H1 (cell line): ENCODE measurements around the gene CRAT. TPM values are rescaled to one million over a fixed set of nuclear protein-coding genes. Genes with fewer than 3 reads are reported as not detected.

Experiments
- CTCF ChIA-PET: fragments of 300-600 bp; sonication (Branson Sonifier 250); formaldehyde crosslinking; loops from one replicate; lab custom pipeline; 2021; ENCODE audit not compliant: partially characterized antibody; lab: Charles Lee
- POLR2A ChIA-PET: fragments of 300-600 bp; sonication (Branson Sonifier 250); formaldehyde crosslinking; loops from one replicate; lab custom pipeline; 2021; ENCODE audit warnings: inconsistent platforms; ENCODE audit not compliant: partially characterized antibody; lab: Charles Lee
- DNase-seq, 2 experiments: peaks; one replicate each; pipeline versions ENCODE4 v3.0.0 to v3.0.0-alpha.2; 2010 to 2022; ENCODE audit warnings: low spot score in 2 of 2, low read depth in 1 of 2, mixed read lengths in 1 of 2
- FAIRE-seq: peaks from 2 replicates; lab custom pipeline; 2011; peaks lifted over from hg19 to GRCh38; lab: Jason Lieb, UNC
- H2AFZ ChIP-seq: 2 replicates; pipeline ENCODE4 v1.8.1; 2012; ENCODE audit warnings: low read length, inconsistent platforms
- H2AK5ac ChIP-seq: 2 replicates; pipeline ENCODE4 v1.6.1; 2013; ENCODE audit warnings: low read depth, low read length
- H2BK120ac ChIP-seq: replicated peaks from 2 replicates; pipeline ENCODE3; 2013; ENCODE audit warnings: low read depth, low read length, inconsistent platforms
- H2BK12ac ChIP-seq: 2 replicates; pipeline ENCODE4 v1.6.1; 2013; ENCODE audit warnings: low read depth, low read length
- H2BK15ac ChIP-seq: 2 replicates; pipeline ENCODE4 v1.6.1; 2013; ENCODE audit warnings: low read length
- H2BK20ac ChIP-seq: 2 replicates; pipeline ENCODE4 v1.6.1; 2013; ENCODE audit warnings: low read length
- H2BK5ac ChIP-seq: 2 replicates; pipeline ENCODE4 v1.6.1; 2013; ENCODE audit warnings: low read depth, low read length
- H3K14ac ChIP-seq: 2 replicates; pipeline ENCODE4 v1.6.1; 2013; ENCODE audit warnings: inconsistent platforms; ENCODE audit not compliant: insufficient read length
- H3K18ac ChIP-seq: 2 replicates; pipeline ENCODE4 v1.6.1; 2013; ENCODE audit warnings: low read length; ENCODE audit errors: extremely low read depth
- H3K23ac ChIP-seq: 2 replicates; pipeline ENCODE4 v1.6.1; 2013; ENCODE audit warnings: inconsistent platforms; ENCODE audit not compliant: insufficient read length
- H3K23me2 ChIP-seq: 2 replicates; pipeline ENCODE4 v1.6.1; 2013; ENCODE audit warnings: low read depth, low read length
- H3K27ac ChIP-seq: 2 replicates; pipeline ENCODE4 v1.6.1; 2011; ENCODE audit warnings: low read depth, low read length, inconsistent platforms
- H3K27me3 ChIP-seq, 4 experiments: replicated peaks in 1 of 4; 1 replicate in 1 of 4; 2 replicates in 3 of 4; pipeline versions ENCODE4 v1.6.1 to v1.8.1; 2011 to 2013; ENCODE audit warnings: low read length in 3 of 4, mild to moderate bottlenecking in 3 of 4, inconsistent platforms in 2 of 4, mixed read lengths in 2 of 4, moderate library complexity in 1 of 4; ENCODE audit not compliant: control insufficient read depth in 3 of 4, insufficient read depth in 3 of 4; ENCODE audit errors: extremely low read depth in 1 of 4
- H3K36me3 ChIP-seq, 4 experiments: 2 replicates each; pipeline versions ENCODE4 v1.6.1 to v1.8.1; 2011 to 2013; ENCODE audit warnings: mild to moderate bottlenecking in 4 of 4, low read length in 3 of 4, moderate library complexity in 2 of 4, control low read depth in 1 of 4, inconsistent platforms in 1 of 4; ENCODE audit not compliant: insufficient read depth in 4 of 4, control insufficient read depth in 2 of 4
- H3K4ac ChIP-seq: replicated peaks from 2 replicates; pipeline ENCODE3; 2013; ENCODE audit warnings: low read length, low read depth, mixed read lengths, inconsistent platforms; ENCODE audit not compliant: insufficient read length
- H3K4me1 ChIP-seq, 4 experiments: replicated peaks in 1 of 4; 1 replicate in 1 of 4; 2 replicates in 3 of 4; pipeline versions ENCODE4 v1.6.1 to v1.8.1; 2011 to 2013; ENCODE audit warnings: low read length in 3 of 4, inconsistent platforms in 2 of 4, mixed read lengths in 1 of 4; ENCODE audit not compliant: insufficient read depth in 4 of 4, control insufficient read depth in 3 of 4
- H3K4me2 ChIP-seq, 2 experiments: 2 replicates each; pipeline versions ENCODE4 v1.6.1 to v1.8.1; 2011 to 2013; ENCODE audit warnings: low read depth in 2 of 2, low read length in 2 of 2, control low read depth in 1 of 2, inconsistent platforms in 1 of 2, mild to moderate bottlenecking in 1 of 2; ENCODE audit not compliant: insufficient read depth in 1 of 2
- H3K4me3 ChIP-seq, 4 experiments: fragments of 200-600, 300-600 bp in 1 of 4; sonication (generic), shearing (Covaris generic), sonication (Bioruptor Twin) in 1 of 4; 2 replicates each; pipeline versions ENCODE4 v1.5.1 to v1.8.1; 2011 to 2016; ENCODE audit warnings: low read length in 4 of 4, low read depth in 3 of 4, control low read depth in 2 of 4, inconsistent platforms in 2 of 4, mild to moderate bottlenecking in 2 of 4, mixed read lengths in 1 of 4, moderate library complexity in 1 of 4; ENCODE audit not compliant: insufficient read depth in 2 of 4; ENCODE audit errors: extremely low read depth in 1 of 4
- H3K56ac ChIP-seq: replicated peaks from 2 replicates; pipeline ENCODE3; 2013; ENCODE audit warnings: low read depth, mild to moderate bottlenecking, mixed read lengths, low read length, inconsistent platforms; ENCODE audit not compliant: insufficient read length
- H3K79me1 ChIP-seq: 2 replicates; pipeline ENCODE4 v1.6.1; 2013; ENCODE audit warnings: low read depth, low read length, control low read depth
- H3K79me2 ChIP-seq, 2 experiments: 2 replicates each; pipeline versions ENCODE4 v1.6.1 to v1.8.1; 2012 to 2013; ENCODE audit warnings: low read length in 2 of 2, mild to moderate bottlenecking in 2 of 2, inconsistent platforms in 1 of 2; ENCODE audit not compliant: insufficient read depth in 2 of 2, control insufficient read depth in 1 of 2
- H3K9ac ChIP-seq, 4 experiments: replicated peaks in 1 of 4; 1 replicate in 1 of 4; 2 replicates in 3 of 4; pipeline versions ENCODE4 v1.6.1 to v1.8.1; 2011 to 2013; ENCODE audit warnings: low read depth in 3 of 4, low read length in 3 of 4, control low read depth in 2 of 4, mild to moderate bottlenecking in 2 of 4, moderate library complexity in 2 of 4, inconsistent platforms in 1 of 4; ENCODE audit errors: extremely low read depth in 1 of 4
- H3K9me3 ChIP-seq, 2 experiments: 2 replicates each; pipeline versions ENCODE4 v1.6.1 to v1.8.1; 2012 to 2013; ENCODE audit warnings: mild to moderate bottlenecking in 2 of 2, moderate library complexity in 2 of 2, control low read depth in 1 of 2, inconsistent platforms in 1 of 2, low read depth in 1 of 2, low read length in 1 of 2, mixed read lengths in 1 of 2; ENCODE audit not compliant: insufficient read depth in 2 of 2
- H4K20me1 ChIP-seq, 2 experiments: replicated peaks in 1 of 2; 2 replicates each; pipeline versions ENCODE3 to v1.8.1; 2011 to 2013; ENCODE audit warnings: inconsistent platforms in 2 of 2, low read length in 2 of 2, mild to moderate bottlenecking in 1 of 2; ENCODE audit not compliant: insufficient read depth in 2 of 2, control insufficient read depth in 1 of 2
- H4K5ac ChIP-seq: 2 replicates; pipeline ENCODE4 v1.6.1; 2013; ENCODE audit warnings: low read length, low read depth, mixed read lengths, inconsistent platforms; ENCODE audit not compliant: insufficient read length
- H4K8ac ChIP-seq: 2 replicates; pipeline ENCODE4 v1.8.0; 2013; ENCODE audit warnings: mild to moderate bottlenecking, moderate library complexity, low read length, inconsistent platforms; ENCODE audit not compliant: insufficient read depth; ENCODE audit errors: extremely low read depth
- H4K91ac ChIP-seq: replicated peaks from 2 replicates; pipeline ENCODE3; 2013; ENCODE audit warnings: low read length, mixed read lengths, inconsistent platforms; ENCODE audit not compliant: insufficient read length
- BACH1 ChIP-seq: IDR thresholded peaks from 2 replicates; pipeline ENCODE4 v1.6.1; 2012; ENCODE audit warnings: low read length, improper control_type of control experiment
- CBX5 ChIP-seq: fragments of 300-800, 300-1000 bp; sonication (generic); IDR thresholded peaks from 2 replicates; pipeline ENCODE4 v1.7.1; 2016; ENCODE audit warnings: antibody characterized with exemption, low read length, low read depth
- EGR1 ChIP-seq: IDR thresholded peaks from 2 replicates; pipeline ENCODE4 v1.6.1; 2011; ENCODE audit warnings: low read depth, low read length, borderline replicate concordance
- GABPA ChIP-seq: IDR thresholded peaks from 2 replicates; pipeline ENCODE4 v1.6.1; 2011; ENCODE audit warnings: mild to moderate bottlenecking, low read length, moderate library complexity, borderline replicate concordance; ENCODE audit not compliant: insufficient read depth
- HDAC2 ChIP-seq, 2 experiments: fragments of 300-600 bp in 1 of 2; sonication (generic) in 1 of 2; IDR thresholded peaks; 2 replicates each; pipeline ENCODE4 v1.6.1; 2011 to 2012; ENCODE audit warnings: low read depth in 2 of 2, low read length in 2 of 2, mild to moderate bottlenecking in 2 of 2, moderate library complexity in 2 of 2, borderline replicate concordance in 1 of 2, inconsistent platforms in 1 of 2
- KDM5A ChIP-seq: fragments of 200-600 bp; IDR thresholded peaks from 2 replicates; pipeline ENCODE4 v1.7.1; 2012; ENCODE audit warnings: mild to moderate bottlenecking, low read length, inconsistent platforms, mixed read lengths
- MAX ChIP-seq: IDR thresholded peaks from 2 replicates; pipeline ENCODE4 v1.6.1; 2012; ENCODE audit warnings: inconsistent platforms
- NRF1 ChIP-seq: IDR thresholded peaks from 2 replicates; pipeline ENCODE4 v1.6.1; 2011; ENCODE audit warnings: mild to moderate bottlenecking, low read depth, low read length, improper control_type of control experiment
- RAD21 ChIP-seq, 2 experiments: IDR thresholded peaks in 1 of 2; conservative IDR thresholded peaks in 1 of 2; 2 replicates each; pipeline ENCODE4 v1.6.1; 2011; ENCODE audit warnings: low read depth in 2 of 2, low read length in 2 of 2, improper control_type of control experiment in 1 of 2, inconsistent platforms in 1 of 2, mild to moderate bottlenecking in 1 of 2, moderate library complexity in 1 of 2
- RNF2 ChIP-seq: fragments of 200-900, 300-1000 bp; sonication (generic); IDR thresholded peaks from 2 replicates; pipeline ENCODE4 v1.7.1; 2016; ENCODE audit warnings: borderline replicate concordance, low read depth, mild to moderate bottlenecking, antibody characterized with exemption, low read length; ENCODE audit not compliant: poor library complexity, severe bottlenecking; ENCODE audit errors: missing control alignments
- SAP30 ChIP-seq: fragments of 300-600 bp; sonication (generic); IDR thresholded peaks from 2 replicates; pipeline ENCODE4 v1.7.1; 2012; ENCODE audit warnings: low read length, moderate library complexity, mild to moderate bottlenecking, inconsistent platforms; ENCODE audit not compliant: insufficient read depth, insufficient replicate concordance
- SP4 ChIP-seq: IDR thresholded peaks from 2 replicates; pipeline ENCODE4 v1.6.1; 2012; ENCODE audit warnings: low read length, inconsistent platforms
- ZNF274 ChIP-seq: IDR thresholded peaks from 2 replicates; pipeline ENCODE4 v1.7.0; 2012; ENCODE audit warnings: low read length, borderline replicate concordance; ENCODE audit errors: extremely low read depth
- WGBS, 2 experiments: shearing (Covaris generic) in 1 of 2; methylation state at CpG; one replicate each; pipeline versions ENCODE4 v1.1.6 to v1.1.7; 2013 to 2015; ENCODE audit warnings: low lambda C conversion rate in 2 of 2, mixed read lengths in 2 of 2, inconsistent platforms in 1 of 2, low coverage in 1 of 2, missing lambda C conversion rate in 1 of 2; ENCODE audit not compliant: insufficient replicate concordance in 2 of 2, insufficient coverage in 1 of 2, insufficient read length in 1 of 2; ENCODE audit errors: extremely low coverage in 1 of 2, missing lambda C conversion rate in 1 of 2; 5-methylcytosine and 5-hydroxymethylcytosine counted together
- polyA plus RNA-seq, 7 experiments: library from polyadenylated mRNA; depleted of rRNA in 3 of 7; stranded (reverse) in 5 of 7; unstranded in 2 of 7; fragments of >200 nt in 5 of 7; fragments of 200-250 nt in 2 of 7; gene quantifications; 1 replicate in 5 of 7; 2 replicates in 1 of 7; 4 replicates in 1 of 7; pipeline versions ENCODE4 v1.2.1 to v1.2.3, GENCODE V29; 2011 to 2013; ENCODE audit warnings: missing spikeins in 2 of 7, mixed read lengths in 2 of 7
- total RNA-seq: library from RNA; stranded (reverse); fragmentation: NEBNext Ultra II Directional; extraction: Animal tissue kit (Norgen Biotek cat#: 25700); gene quantifications from 2 replicates; pipeline ENCODE4 v1.2.1, GENCODE V29; 2021

The CRAT gene
- total and polyA plus RNA-seq, 2 of the 8 experiments (the other 6 are each of a cell fraction or from before 2014, with no cell fraction given) = 8.2 to 17.3 TPM

- peaks cover 1 to 3% of the 10 kb centered on the region in 2 experiments for H4K20me1 ChIP-seq
- H3K27me3 ChIP-seq = no peaks in the 10 kb centered on the region
- H2BK15ac ChIP-seq = no peak overlapping the region
- no peak overlapping the region for H3K27ac ChIP-seq
- H3K23ac ChIP-seq = no peak overlapping the region
- ChIA-PET CTCF (no interaction called here), POLR2A (no interaction called here)
- no peak overlapping the region for H2BK5ac ChIP-seq
- H3K79me2 ChIP-seq = no peaks in the 10 kb centered on the region
- no peak overlapping the region for H3K4me3 ChIP-seq
- no peaks in the 10 kb centered on the region for H3K9me3 ChIP-seq
- H3K9ac ChIP-seq = no peak overlapping the region
- H4K5ac ChIP-seq = no peak overlapping the region
- WGBS, 2 experiments = 95% methylated on average over 4 of the region's 8 CpGs; no CpG with 5 or more reads in 1 of the 2 experiments
- no peak overlapping the region for H2BK20ac ChIP-seq
- H3K4ac ChIP-seq = no peak overlapping the region
- H2AK5ac ChIP-seq = no peak overlapping the region
- H3K23me2 ChIP-seq = no peaks in the 10 kb centered on the region
- no peak overlapping the region for H3K14ac ChIP-seq
- no peak overlapping the region for H4K8ac ChIP-seq
- no peak overlapping the region for H2AFZ ChIP-seq
- no peaks in the 10 kb centered on the region for H3K79me1 ChIP-seq
- DNase-seq (no peak), FAIRE-seq (no peak)
- H2BK120ac ChIP-seq = no peak overlapping the region
- no peak overlapping the region for H3K56ac ChIP-seq
- no peak overlapping the region for H2BK12ac ChIP-seq
- H3K18ac ChIP-seq = no peak overlapping the region
- peaks cover 4 to 42% (median 23%) of the 10 kb centered on the region in 4 experiments; a peak in 7 of 8 replicates for H3K36me3 ChIP-seq
- no peaks in the 10 kb centered on the region for H3K4me1 ChIP-seq
- H4K91ac ChIP-seq = no peak overlapping the region
- no peak overlapping the region for H3K4me2 ChIP-seq
- TF ChIP-seq NRF1 = no peak
- TF ChIP-seq BACH1 = no peak
- no peak for TF ChIP-seq SAP30
- TF ChIP-seq GABPA = no peak
- TF ChIP-seq RNF2 = no peak
- TF ChIP-seq EGR1 = no peak
- no peak for TF ChIP-seq KDM5A
- TF ChIP-seq ZNF274 = no peak
- no peak for TF ChIP-seq SP4
- no peak for TF ChIP-seq MAX
- TF ChIP-seq CBX5 = no peak
- no peak for TF ChIP-seq RAD21 (IDR thresholded peaks at IDR 0.05 in 1 of 2, conservative IDR thresholded peaks at IDR 0.05 in 1 of 2; ENCODE audit: low read depth in 2 of 2, low read length in 2 of 2)
- TF ChIP-seq HDAC2 (IDR thresholded peaks at IDR 0.05; ENCODE audit: borderline replicate concordance in 1 of 2, low read depth in 2 of 2, low read length in 2 of 2) = no peak
These were observed 46.1 kb downstream of the CRAT start for GRCh38 chr9:129064499-129064908.
